Neural cell (in vitro differentiated cells): ENCODE data around the gene DNAJA3.

Experiments used
- EZH2 ChIP-seq: fragments of 200-600, 300-800 bp; shearing (Covaris generic), sonication (generic); IDR thresholded peaks from 2 replicates; pipeline ENCODE4 v1.6.1; 2014; ENCODE audit warnings: antibody characterized with exemption, low read length, borderline replicate concordance, mild to moderate bottlenecking; ENCODE audit not compliant: insufficient read depth, poor library complexity, severe bottlenecking
- POLR2AphosphoS5 ChIP-seq: IDR thresholded peaks from 2 replicates; pipeline ENCODE4 v1.6.1; 2012
- TF ChIP-seq, protein P1 (sequence below): fragments of 450-650 bp; IDR thresholded peaks from 2 replicates; pipeline ENCODE4 v1.5.1; 2014; ENCODE audit warnings: antibody characterized with exemption, mild to moderate bottlenecking, moderate library complexity; ENCODE audit not compliant: poor library complexity, severe bottlenecking
- TF ChIP-seq, protein P2 (sequence below): IDR thresholded peaks from 2 replicates; pipeline ENCODE4 v1.6.1; 2012; ENCODE audit warnings: borderline replicate concordance

DNA sequence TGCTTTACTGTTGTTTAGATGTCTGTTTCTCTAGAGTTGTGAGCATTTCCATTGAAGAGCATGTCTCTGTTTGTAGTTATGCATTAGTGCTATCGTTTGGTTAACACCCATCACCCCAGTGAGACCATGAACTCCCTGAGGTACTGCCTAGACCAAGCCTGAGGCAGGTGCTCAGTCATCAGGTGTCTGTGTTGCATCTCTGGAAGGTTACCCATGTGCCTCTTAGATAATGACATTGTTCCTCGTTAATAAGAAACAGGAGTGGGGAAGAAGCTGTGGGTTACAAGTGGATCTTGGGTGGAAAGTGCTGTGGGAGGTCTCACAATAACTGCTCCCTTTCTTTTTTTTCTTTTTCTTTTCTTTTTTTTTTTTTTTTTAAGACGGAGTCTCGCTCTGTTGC is 18.3 kb downstream of the DNAJA3 start:
- no peak for TF ChIP-seq EZH2
- TF ChIP-seq, protein P1, sequence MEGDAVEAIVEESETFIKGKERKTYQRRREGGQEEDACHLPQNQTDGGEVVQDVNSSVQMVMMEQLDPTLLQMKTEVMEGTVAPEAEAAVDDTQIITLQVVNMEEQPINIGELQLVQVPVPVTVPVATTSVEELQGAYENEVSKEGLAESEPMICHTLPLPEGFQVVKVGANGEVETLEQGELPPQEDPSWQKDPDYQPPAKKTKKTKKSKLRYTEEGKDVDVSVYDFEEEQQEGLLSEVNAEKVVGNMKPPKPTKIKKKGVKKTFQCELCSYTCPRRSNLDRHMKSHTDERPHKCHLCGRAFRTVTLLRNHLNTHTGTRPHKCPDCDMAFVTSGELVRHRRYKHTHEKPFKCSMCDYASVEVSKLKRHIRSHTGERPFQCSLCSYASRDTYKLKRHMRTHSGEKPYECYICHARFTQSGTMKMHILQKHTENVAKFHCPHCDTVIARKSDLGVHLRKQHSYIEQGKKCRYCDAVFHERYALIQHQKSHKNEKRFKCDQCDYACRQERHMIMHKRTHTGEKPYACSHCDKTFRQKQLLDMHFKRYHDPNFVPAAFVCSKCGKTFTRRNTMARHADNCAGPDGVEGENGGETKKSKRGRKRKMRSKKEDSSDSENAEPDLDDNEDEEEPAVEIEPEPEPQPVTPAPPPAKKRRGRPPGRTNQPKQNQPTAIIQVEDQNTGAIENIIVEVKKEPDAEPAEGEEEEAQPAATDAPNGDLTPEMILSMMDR = no peak
- TF ChIP-seq, protein P2, sequence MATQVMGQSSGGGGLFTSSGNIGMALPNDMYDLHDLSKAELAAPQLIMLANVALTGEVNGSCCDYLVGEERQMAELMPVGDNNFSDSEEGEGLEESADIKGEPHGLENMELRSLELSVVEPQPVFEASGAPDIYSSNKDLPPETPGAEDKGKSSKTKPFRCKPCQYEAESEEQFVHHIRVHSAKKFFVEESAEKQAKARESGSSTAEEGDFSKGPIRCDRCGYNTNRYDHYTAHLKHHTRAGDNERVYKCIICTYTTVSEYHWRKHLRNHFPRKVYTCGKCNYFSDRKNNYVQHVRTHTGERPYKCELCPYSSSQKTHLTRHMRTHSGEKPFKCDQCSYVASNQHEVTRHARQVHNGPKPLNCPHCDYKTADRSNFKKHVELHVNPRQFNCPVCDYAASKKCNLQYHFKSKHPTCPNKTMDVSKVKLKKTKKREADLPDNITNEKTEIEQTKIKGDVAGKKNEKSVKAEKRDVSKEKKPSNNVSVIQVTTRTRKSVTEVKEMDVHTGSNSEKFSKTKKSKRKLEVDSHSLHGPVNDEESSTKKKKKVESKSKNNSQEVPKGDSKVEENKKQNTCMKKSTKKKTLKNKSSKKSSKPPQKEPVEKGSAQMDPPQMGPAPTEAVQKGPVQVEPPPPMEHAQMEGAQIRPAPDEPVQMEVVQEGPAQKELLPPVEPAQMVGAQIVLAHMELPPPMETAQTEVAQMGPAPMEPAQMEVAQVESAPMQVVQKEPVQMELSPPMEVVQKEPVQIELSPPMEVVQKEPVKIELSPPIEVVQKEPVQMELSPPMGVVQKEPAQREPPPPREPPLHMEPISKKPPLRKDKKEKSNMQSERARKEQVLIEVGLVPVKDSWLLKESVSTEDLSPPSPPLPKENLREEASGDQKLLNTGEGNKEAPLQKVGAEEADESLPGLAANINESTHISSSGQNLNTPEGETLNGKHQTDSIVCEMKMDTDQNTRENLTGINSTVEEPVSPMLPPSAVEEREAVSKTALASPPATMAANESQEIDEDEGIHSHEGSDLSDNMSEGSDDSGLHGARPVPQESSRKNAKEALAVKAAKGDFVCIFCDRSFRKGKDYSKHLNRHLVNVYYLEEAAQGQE = no peak
- no peak for TF ChIP-seq POLR2AphosphoS5
